H1 (cell line): ENCODE results near the gene NDUFS5. TPM values are rescaled to one million over a fixed set of nuclear protein-coding genes. Genes with fewer than 3 reads are reported as not detected.

Experiments
- CTCF ChIA-PET: fragments of 300-600 bp; sonication (Branson Sonifier 250); formaldehyde crosslinking; loops from one replicate; lab custom pipeline; 2021; ENCODE audit not compliant: partially characterized antibody; lab: Charles Lee
- POLR2A ChIA-PET: fragments of 300-600 bp; sonication (Branson Sonifier 250); formaldehyde crosslinking; loops from one replicate; lab custom pipeline; 2021; ENCODE audit warnings: inconsistent platforms; ENCODE audit not compliant: partially characterized antibody; lab: Charles Lee
- DNase-seq, 2 experiments: peaks; one replicate each; pipeline versions ENCODE4 v3.0.0 to v3.0.0-alpha.2; 2010 to 2022; ENCODE audit warnings: low spot score in 2 of 2, low read depth in 1 of 2, mixed read lengths in 1 of 2
- FAIRE-seq: peaks from 2 replicates; lab custom pipeline; 2011; peaks lifted over from hg19 to GRCh38; lab: Jason Lieb, UNC
- H2AFZ ChIP-seq: 2 replicates; pipeline ENCODE4 v1.8.1; 2012; ENCODE audit warnings: low read length, inconsistent platforms
- H2AK5ac ChIP-seq: 2 replicates; pipeline ENCODE4 v1.6.1; 2013; ENCODE audit warnings: low read depth, low read length
- H2BK120ac ChIP-seq: replicated peaks from 2 replicates; pipeline ENCODE3; 2013; ENCODE audit warnings: low read depth, low read length, inconsistent platforms
- H2BK12ac ChIP-seq: 2 replicates; pipeline ENCODE4 v1.6.1; 2013; ENCODE audit warnings: low read depth, low read length
- H2BK15ac ChIP-seq: 2 replicates; pipeline ENCODE4 v1.6.1; 2013; ENCODE audit warnings: low read length
- H2BK20ac ChIP-seq: 2 replicates; pipeline ENCODE4 v1.6.1; 2013; ENCODE audit warnings: low read length
- H2BK5ac ChIP-seq: 2 replicates; pipeline ENCODE4 v1.6.1; 2013; ENCODE audit warnings: low read depth, low read length
- H3K14ac ChIP-seq: 2 replicates; pipeline ENCODE4 v1.6.1; 2013; ENCODE audit warnings: inconsistent platforms; ENCODE audit not compliant: insufficient read length
- H3K18ac ChIP-seq: 2 replicates; pipeline ENCODE4 v1.6.1; 2013; ENCODE audit warnings: low read length; ENCODE audit errors: extremely low read depth
- H3K23ac ChIP-seq: 2 replicates; pipeline ENCODE4 v1.6.1; 2013; ENCODE audit warnings: inconsistent platforms; ENCODE audit not compliant: insufficient read length
- H3K23me2 ChIP-seq: 2 replicates; pipeline ENCODE4 v1.6.1; 2013; ENCODE audit warnings: low read depth, low read length
- H3K27ac ChIP-seq: 2 replicates; pipeline ENCODE4 v1.6.1; 2011; ENCODE audit warnings: low read depth, low read length, inconsistent platforms
- H3K27me3 ChIP-seq, 4 experiments: replicated peaks in 1 of 4; 1 replicate in 1 of 4; 2 replicates in 3 of 4; pipeline versions ENCODE4 v1.6.1 to v1.8.1; 2011 to 2013; ENCODE audit warnings: low read length in 3 of 4, mild to moderate bottlenecking in 3 of 4, inconsistent platforms in 2 of 4, mixed read lengths in 2 of 4, moderate library complexity in 1 of 4; ENCODE audit not compliant: control insufficient read depth in 3 of 4, insufficient read depth in 3 of 4; ENCODE audit errors: extremely low read depth in 1 of 4
- H3K36me3 ChIP-seq, 4 experiments: 2 replicates each; pipeline versions ENCODE4 v1.6.1 to v1.8.1; 2011 to 2013; ENCODE audit warnings: mild to moderate bottlenecking in 4 of 4, low read length in 3 of 4, moderate library complexity in 2 of 4, control low read depth in 1 of 4, inconsistent platforms in 1 of 4; ENCODE audit not compliant: insufficient read depth in 4 of 4, control insufficient read depth in 2 of 4
- H3K4ac ChIP-seq: replicated peaks from 2 replicates; pipeline ENCODE3; 2013; ENCODE audit warnings: low read length, low read depth, mixed read lengths, inconsistent platforms; ENCODE audit not compliant: insufficient read length
- H3K4me1 ChIP-seq, 4 experiments: replicated peaks in 1 of 4; 1 replicate in 1 of 4; 2 replicates in 3 of 4; pipeline versions ENCODE4 v1.6.1 to v1.8.1; 2011 to 2013; ENCODE audit warnings: low read length in 3 of 4, inconsistent platforms in 2 of 4, mixed read lengths in 1 of 4; ENCODE audit not compliant: insufficient read depth in 4 of 4, control insufficient read depth in 3 of 4
- H3K4me2 ChIP-seq, 2 experiments: 2 replicates each; pipeline versions ENCODE4 v1.6.1 to v1.8.1; 2011 to 2013; ENCODE audit warnings: low read depth in 2 of 2, low read length in 2 of 2, control low read depth in 1 of 2, inconsistent platforms in 1 of 2, mild to moderate bottlenecking in 1 of 2; ENCODE audit not compliant: insufficient read depth in 1 of 2
- H3K4me3 ChIP-seq, 4 experiments: fragments of 200-600, 300-600 bp in 1 of 4; sonication (generic), shearing (Covaris generic), sonication (Bioruptor Twin) in 1 of 4; 2 replicates each; pipeline versions ENCODE4 v1.5.1 to v1.8.1; 2011 to 2016; ENCODE audit warnings: low read length in 4 of 4, low read depth in 3 of 4, control low read depth in 2 of 4, inconsistent platforms in 2 of 4, mild to moderate bottlenecking in 2 of 4, mixed read lengths in 1 of 4, moderate library complexity in 1 of 4; ENCODE audit not compliant: insufficient read depth in 2 of 4; ENCODE audit errors: extremely low read depth in 1 of 4
- H3K56ac ChIP-seq: replicated peaks from 2 replicates; pipeline ENCODE3; 2013; ENCODE audit warnings: low read depth, mild to moderate bottlenecking, mixed read lengths, low read length, inconsistent platforms; ENCODE audit not compliant: insufficient read length
- H3K79me1 ChIP-seq: 2 replicates; pipeline ENCODE4 v1.6.1; 2013; ENCODE audit warnings: low read depth, low read length, control low read depth
- H3K79me2 ChIP-seq, 2 experiments: 2 replicates each; pipeline versions ENCODE4 v1.6.1 to v1.8.1; 2012 to 2013; ENCODE audit warnings: low read length in 2 of 2, mild to moderate bottlenecking in 2 of 2, inconsistent platforms in 1 of 2; ENCODE audit not compliant: insufficient read depth in 2 of 2, control insufficient read depth in 1 of 2
- H3K9ac ChIP-seq, 4 experiments: replicated peaks in 1 of 4; 1 replicate in 1 of 4; 2 replicates in 3 of 4; pipeline versions ENCODE4 v1.6.1 to v1.8.1; 2011 to 2013; ENCODE audit warnings: low read depth in 3 of 4, low read length in 3 of 4, control low read depth in 2 of 4, mild to moderate bottlenecking in 2 of 4, moderate library complexity in 2 of 4, inconsistent platforms in 1 of 4; ENCODE audit errors: extremely low read depth in 1 of 4
- H3K9me3 ChIP-seq, 2 experiments: 2 replicates each; pipeline versions ENCODE4 v1.6.1 to v1.8.1; 2012 to 2013; ENCODE audit warnings: mild to moderate bottlenecking in 2 of 2, moderate library complexity in 2 of 2, control low read depth in 1 of 2, inconsistent platforms in 1 of 2, low read depth in 1 of 2, low read length in 1 of 2, mixed read lengths in 1 of 2; ENCODE audit not compliant: insufficient read depth in 2 of 2
- H4K20me1 ChIP-seq, 2 experiments: replicated peaks in 1 of 2; 2 replicates each; pipeline versions ENCODE3 to v1.8.1; 2011 to 2013; ENCODE audit warnings: inconsistent platforms in 2 of 2, low read length in 2 of 2, mild to moderate bottlenecking in 1 of 2; ENCODE audit not compliant: insufficient read depth in 2 of 2, control insufficient read depth in 1 of 2
- H4K5ac ChIP-seq: 2 replicates; pipeline ENCODE4 v1.6.1; 2013; ENCODE audit warnings: low read length, low read depth, mixed read lengths, inconsistent platforms; ENCODE audit not compliant: insufficient read length
- H4K8ac ChIP-seq: 2 replicates; pipeline ENCODE4 v1.8.0; 2013; ENCODE audit warnings: mild to moderate bottlenecking, moderate library complexity, low read length, inconsistent platforms; ENCODE audit not compliant: insufficient read depth; ENCODE audit errors: extremely low read depth
- H4K91ac ChIP-seq: replicated peaks from 2 replicates; pipeline ENCODE3; 2013; ENCODE audit warnings: low read length, mixed read lengths, inconsistent platforms; ENCODE audit not compliant: insufficient read length
- BACH1 ChIP-seq: IDR thresholded peaks from 2 replicates; pipeline ENCODE4 v1.6.1; 2012; ENCODE audit warnings: low read length, improper control_type of control experiment
- BRCA1 ChIP-seq: IDR thresholded peaks from 2 replicates; pipeline ENCODE4 v1.6.1; 2012; ENCODE audit warnings: low read depth, low read length, improper control_type of control experiment
- CHD2 ChIP-seq: IDR thresholded peaks from 2 replicates; pipeline ENCODE4 v1.6.1; 2012; ENCODE audit warnings: low read length, improper control_type of control experiment
- CTBP2 ChIP-seq: IDR thresholded peaks from 2 replicates; pipeline ENCODE4 v1.7.0; 2011; ENCODE audit warnings: borderline replicate concordance, mild to moderate bottlenecking, moderate library complexity, mixed read lengths, low read length; ENCODE audit not compliant: insufficient read depth, insufficient read length
- EGR1 ChIP-seq: IDR thresholded peaks from 2 replicates; pipeline ENCODE4 v1.6.1; 2011; ENCODE audit warnings: low read depth, low read length, borderline replicate concordance
- KDM1A ChIP-seq: fragments of 200-600, 300-600 bp; sonication (generic); IDR thresholded peaks from 2 replicates; pipeline ENCODE4 v1.7.1; 2016; ENCODE audit warnings: mild to moderate bottlenecking, low read length, borderline replicate concordance
- NRF1 ChIP-seq: IDR thresholded peaks from 2 replicates; pipeline ENCODE4 v1.6.1; 2011; ENCODE audit warnings: mild to moderate bottlenecking, low read depth, low read length, improper control_type of control experiment
- POU5F1 ChIP-seq: IDR thresholded peaks from 2 replicates; pipeline ENCODE4 v1.6.1; 2011; ENCODE audit warnings: low read depth, mild to moderate bottlenecking, low read length, moderate library complexity
- RFX5 ChIP-seq: IDR thresholded peaks from 2 replicates; pipeline ENCODE4 v1.6.1; 2011; ENCODE audit warnings: low read depth, low read length, improper control_type of control experiment, borderline replicate concordance
- TEAD4 ChIP-seq: IDR thresholded peaks from 2 replicates; pipeline ENCODE4 v1.6.1; 2012; ENCODE audit warnings: low read depth, low read length, inconsistent platforms, mixed read lengths
- WGBS, 2 experiments: shearing (Covaris generic) in 1 of 2; methylation state at CpG; one replicate each; pipeline versions ENCODE4 v1.1.6 to v1.1.7; 2013 to 2015; ENCODE audit warnings: low lambda C conversion rate in 2 of 2, mixed read lengths in 2 of 2, inconsistent platforms in 1 of 2, low coverage in 1 of 2, missing lambda C conversion rate in 1 of 2; ENCODE audit not compliant: insufficient replicate concordance in 2 of 2, insufficient coverage in 1 of 2, insufficient read length in 1 of 2; ENCODE audit errors: extremely low coverage in 1 of 2, missing lambda C conversion rate in 1 of 2; 5-methylcytosine and 5-hydroxymethylcytosine counted together
- polyA plus RNA-seq, 7 experiments: library from polyadenylated mRNA; depleted of rRNA in 3 of 7; stranded (reverse) in 5 of 7; unstranded in 2 of 7; fragments of >200 nt in 5 of 7; fragments of 200-250 nt in 2 of 7; gene quantifications; 1 replicate in 5 of 7; 2 replicates in 1 of 7; 4 replicates in 1 of 7; pipeline versions ENCODE4 v1.2.1 to v1.2.3, GENCODE V29; 2011 to 2013; ENCODE audit warnings: missing spikeins in 2 of 7, mixed read lengths in 2 of 7
- total RNA-seq: library from RNA; stranded (reverse); fragmentation: NEBNext Ultra II Directional; extraction: Animal tissue kit (Norgen Biotek cat#: 25700); gene quantifications from 2 replicates; pipeline ENCODE4 v1.2.1, GENCODE V29; 2021
- TF ChIP-seq, protein P1 (sequence below): IDR thresholded peaks from 2 replicates; pipeline ENCODE4 v1.6.1; 2012; ENCODE audit warnings: inconsistent platforms
- TF ChIP-seq, protein P2 (sequence below): IDR thresholded peaks from 2 replicates; pipeline ENCODE4 v1.6.1; 2012; ENCODE audit warnings: low read length, inconsistent platforms

Gene NDUFS5
- total and polyA plus RNA-seq, 2 of the 8 experiments (the other 6 are each of a cell fraction or from before 2014, with no cell fraction given), result 435 to 835 TPM

DNA sequence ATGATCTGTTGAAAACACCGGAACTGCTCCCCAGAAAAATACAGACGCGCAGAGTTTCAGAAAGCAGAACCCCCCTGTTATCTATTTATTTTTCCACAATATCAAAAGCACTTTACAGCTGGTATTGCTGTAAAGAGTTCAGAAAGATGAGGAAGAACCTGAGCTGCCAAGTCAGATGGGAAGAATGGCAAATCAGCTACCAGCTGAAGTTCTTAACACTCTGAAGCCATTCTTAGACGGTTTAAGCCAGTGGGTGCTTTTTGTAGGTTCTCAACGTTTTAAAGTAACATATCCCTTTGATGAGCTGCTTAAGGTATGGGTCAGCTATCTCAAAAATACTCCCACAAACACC, 35.8 kb upstream of the NDUFS5 start:
- CTCF ChIA-PET, result interaction anchor here (0.8 to 1.4 kb wide), 3 partner anchors 16 to 1389 kb away, joined by 3 to 4 read pairs (median 3); no protein-coding TSS in a partner anchor
- Histone ChIP-seq H3K23me2 (peaks cover 6% of the 10 kb centered on the region; the same call in 1 of the 2 replicates), H4K8ac (no peak overlapping the region), H2BK5ac (peak overlapping the region; percentile 95; the same call in 1 of the 2 replicates), H3K79me2 (peaks cover 38 to 42% of the 10 kb centered on the region in 2 experiments), H3K9ac (no peak overlapping the region; a peak in 1 of 7 replicates), H3K27ac (peak overlapping the region; percentile 73), H2BK12ac (peak overlapping the region; percentile 75), H3K4me2 (peak overlapping the region; percentile 56 to 62), H3K18ac (peak overlapping the region; percentile 81), H3K36me3 (peaks cover 2 to 34% (median 16%) of the 10 kb centered on the region in 4 experiments; a peak in 5 of 8 replicates), H3K79me1 (no peaks in the 10 kb centered on the region), H4K20me1 (peaks cover 14 to 26% of the 10 kb centered on the region in 2 experiments), H2BK20ac (peak overlapping the region; percentile 67; the same call in 1 of the 2 replicates), H2AFZ (no peak overlapping the region), H3K4ac (peak overlapping the region; percentile 20), H3K4me1 (peaks cover 7 to 24% (median 17%) of the 10 kb centered on the region in 4 experiments), H2BK15ac (no peak overlapping the region), H3K27me3 (no peaks in the 10 kb centered on the region), H3K4me3 (peak overlapping the region in 2 of 4 experiments; percentile 10 to 50; a peak in 5 of 8 replicates), H2AK5ac (no peak overlapping the region), H3K56ac (no peak overlapping the region), H4K5ac (peak overlapping the region; percentile 27), H3K23ac (no peak overlapping the region), H3K9me3 (no peaks in the 10 kb centered on the region), H4K91ac (peak overlapping the region; percentile 63), H3K14ac (no peak overlapping the region), H2BK120ac (peak overlapping the region; percentile 77)
- POLR2A ChIA-PET, result interaction anchor here (0.6 to 3.0 kb wide), 15 partner anchors 8 to 417 kb away, joined by 3 to 14 read pairs (median 4); partner anchors contain the start of genes GJA9 and NDUFS5
- 16% methylated on average over 5 of the region's 5 CpGs; no CpG with 5 or more reads in 1 of the 2 experiments for WGBS, 2 experiments
- no peak for FAIRE-seq
- no peak for DNase-seq
- TF ChIP-seq RFX5, result no peak
- no peak for TF ChIP-seq BRCA1
- TF ChIP-seq CTBP2, result no peak
- no peak for TF ChIP-seq NRF1
- TF ChIP-seq, protein P1, sequence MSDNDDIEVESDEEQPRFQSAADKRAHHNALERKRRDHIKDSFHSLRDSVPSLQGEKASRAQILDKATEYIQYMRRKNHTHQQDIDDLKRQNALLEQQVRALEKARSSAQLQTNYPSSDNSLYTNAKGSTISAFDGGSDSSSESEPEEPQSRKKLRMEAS, result no peak
- no peak for TF ChIP-seq BACH1
- TF ChIP-seq, protein P2, sequence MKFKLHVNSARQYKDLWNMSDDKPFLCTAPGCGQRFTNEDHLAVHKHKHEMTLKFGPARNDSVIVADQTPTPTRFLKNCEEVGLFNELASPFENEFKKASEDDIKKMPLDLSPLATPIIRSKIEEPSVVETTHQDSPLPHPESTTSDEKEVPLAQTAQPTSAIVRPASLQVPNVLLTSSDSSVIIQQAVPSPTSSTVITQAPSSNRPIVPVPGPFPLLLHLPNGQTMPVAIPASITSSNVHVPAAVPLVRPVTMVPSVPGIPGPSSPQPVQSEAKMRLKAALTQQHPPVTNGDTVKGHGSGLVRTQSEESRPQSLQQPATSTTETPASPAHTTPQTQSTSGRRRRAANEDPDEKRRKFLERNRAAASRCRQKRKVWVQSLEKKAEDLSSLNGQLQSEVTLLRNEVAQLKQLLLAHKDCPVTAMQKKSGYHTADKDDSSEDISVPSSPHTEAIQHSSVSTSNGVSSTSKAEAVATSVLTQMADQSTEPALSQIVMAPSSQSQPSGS, result no peak
- TF ChIP-seq CHD2, result no peak
- no peak for TF ChIP-seq EGR1
- TF ChIP-seq TEAD4, result no peak
- no peak for TF ChIP-seq KDM1A
- no peak for TF ChIP-seq POU5F1
